Measurements from ENCODE around the gene DDB1. TPM values are rescaled to one million over a fixed set of nuclear protein-coding genes. Genes with fewer than 3 reads are reported as not detected.

Gene DDB1
- total and polyA plus RNA-seq, 9 of the 15 experiments (the other 6 are each of a cell fraction or from before 2014, with no cell fraction given): 172 to 361 (median 266) TPM

DNA sequence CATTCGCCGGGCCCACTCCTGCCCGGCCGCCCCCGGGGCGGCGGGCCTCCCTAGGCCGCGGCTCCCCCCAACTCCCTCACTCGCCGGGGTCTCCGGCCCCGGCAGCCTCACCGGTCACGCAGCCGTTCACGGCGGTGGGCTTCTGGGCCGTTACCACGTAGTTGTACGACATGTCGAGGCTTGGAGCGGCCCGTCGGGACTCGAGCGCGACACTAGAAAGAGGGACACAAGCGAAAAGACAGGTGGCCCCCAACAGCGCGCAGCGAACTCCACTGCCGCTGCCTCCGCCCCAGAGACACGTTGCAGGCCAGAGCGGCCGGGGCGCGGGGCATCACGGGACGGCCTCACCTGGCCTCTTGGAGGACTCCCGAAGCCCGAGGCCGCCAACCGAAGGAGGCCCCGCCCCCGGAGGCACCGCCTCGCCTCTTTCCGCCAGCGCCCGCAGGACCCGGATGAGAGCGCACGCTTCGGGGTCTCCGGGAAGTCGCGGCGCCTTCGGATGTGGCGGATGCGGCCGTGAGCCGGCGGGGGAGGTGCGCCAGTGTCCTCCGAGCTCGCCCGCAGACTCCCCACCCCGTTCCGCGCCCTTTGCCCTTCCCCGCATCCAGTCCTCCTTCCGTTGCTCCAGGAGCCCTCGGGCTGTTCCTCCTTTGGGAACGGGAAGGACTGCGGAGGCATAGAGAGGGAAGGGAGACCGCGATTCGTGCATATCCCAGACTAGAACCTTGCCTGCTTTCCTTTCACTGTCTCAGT, at the start of gene DDB1, which contains the start of gene TKFC (continued):
- TF ChIP-seq, protein P1, sequence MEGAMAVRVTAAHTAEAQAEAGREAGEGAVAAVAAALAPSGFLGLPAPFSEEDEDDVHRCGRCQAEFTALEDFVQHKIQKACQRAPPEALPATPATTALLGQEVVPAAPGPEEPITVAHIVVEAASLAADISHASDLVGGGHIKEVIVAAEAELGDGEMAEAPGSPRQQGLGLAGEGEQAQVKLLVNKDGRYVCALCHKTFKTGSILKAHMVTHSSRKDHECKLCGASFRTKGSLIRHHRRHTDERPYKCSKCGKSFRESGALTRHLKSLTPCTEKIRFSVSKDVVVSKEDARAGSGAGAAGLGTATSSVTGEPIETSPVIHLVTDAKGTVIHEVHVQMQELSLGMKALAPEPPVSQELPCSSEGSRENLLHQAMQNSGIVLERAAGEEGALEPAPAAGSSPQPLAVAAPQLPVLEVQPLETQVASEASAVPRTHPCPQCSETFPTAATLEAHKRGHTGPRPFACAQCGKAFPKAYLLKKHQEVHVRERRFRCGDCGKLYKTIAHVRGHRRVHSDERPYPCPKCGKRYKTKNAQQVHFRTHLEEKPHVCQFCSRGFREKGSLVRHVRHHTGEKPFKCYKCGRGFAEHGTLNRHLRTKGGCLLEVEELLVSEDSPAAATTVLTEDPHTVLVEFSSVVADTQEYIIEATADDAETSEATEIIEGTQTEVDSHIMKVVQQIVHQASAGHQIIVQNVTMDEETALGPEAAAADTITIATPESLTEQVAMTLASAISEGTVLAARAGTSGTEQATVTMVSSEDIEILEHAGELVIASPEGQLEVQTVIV (CRISPR knock-in tag; IDR thresholded peaks at IDR 0.05; ENCODE audit: borderline replicate concordance): no peak
- TF ChIP-seq RB1 (IDR thresholded peaks at IDR 0.05; ENCODE audit: low read depth) (peak; percentile 76), PPARD (CRISPR knock-in tag; IDR thresholded peaks at IDR 0.05) (no peak), PCBP1 (IDR thresholded peaks at IDR 0.05; ENCODE audit: low read depth, low read length, poor library complexity, severe bottlenecking) (peak; percentile 40), ZNF695 (CRISPR knock-in tag; IDR thresholded peaks at IDR 0.05) (no peak), SNIP1 (IDR thresholded peaks at IDR 0.05; ENCODE audit: low read depth) (peak; percentile 89), HNRNPLL (IDR thresholded peaks at IDR 0.05; ENCODE audit: low read depth, low read length, poor library complexity, severe bottlenecking) (peak; percentile 74), MTF1 (CRISPR knock-in tag; IDR thresholded peaks at IDR 0.05; ENCODE audit: borderline replicate concordance) (no peak), ZBTB17 (CRISPR knock-in tag; IDR thresholded peaks at IDR 0.05) (peak; percentile 28; the same call in 1 of the 2 replicates), EHMT2 (IDR thresholded peaks at IDR 0.05) (no peak), ZNF263 (CRISPR knock-in tag; IDR thresholded peaks at IDR 0.05; ENCODE audit: borderline replicate concordance) (peak; percentile 55; the same call in 1 of the 2 replicates), L3MBTL2 (IDR thresholded peaks at IDR 0.05) (peak; percentile 64), CCNT2 (IDR thresholded peaks at IDR 0.05; ENCODE audit: borderline replicate concordance, extremely low read depth, insufficient read length, low read depth, low read length) (peak; percentile 92), ZNF197 (CRISPR knock-in tag; IDR thresholded peaks at IDR 0.05; ENCODE audit: low read depth) (no peak), KAT7 (CRISPR knock-in tag; IDR thresholded peaks at IDR 0.05; ENCODE audit: borderline replicate concordance) (peak; percentile 89; the same call in 1 of the 2 replicates), FOXP1 (CRISPR knock-in tag; IDR thresholded peaks at IDR 0.05) (peak; percentile 70; the same call in 1 of the 2 replicates)
- TF ChIP-seq, protein P2, sequence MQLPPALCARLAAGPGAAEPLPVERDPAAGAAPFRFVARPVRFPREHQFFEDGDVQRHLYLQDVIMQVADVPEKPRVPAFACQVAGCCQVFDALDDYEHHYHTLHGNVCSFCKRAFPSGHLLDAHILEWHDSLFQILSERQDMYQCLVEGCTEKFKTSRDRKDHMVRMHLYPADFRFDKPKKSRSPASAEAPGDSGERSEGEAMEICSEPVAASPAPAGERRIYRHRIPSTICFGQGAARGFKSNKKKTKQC (CRISPR knock-in tag; IDR thresholded peaks at IDR 0.05): peak; percentile 54; the same call in 1 of the 2 replicates
- TF ChIP-seq, protein P3, sequence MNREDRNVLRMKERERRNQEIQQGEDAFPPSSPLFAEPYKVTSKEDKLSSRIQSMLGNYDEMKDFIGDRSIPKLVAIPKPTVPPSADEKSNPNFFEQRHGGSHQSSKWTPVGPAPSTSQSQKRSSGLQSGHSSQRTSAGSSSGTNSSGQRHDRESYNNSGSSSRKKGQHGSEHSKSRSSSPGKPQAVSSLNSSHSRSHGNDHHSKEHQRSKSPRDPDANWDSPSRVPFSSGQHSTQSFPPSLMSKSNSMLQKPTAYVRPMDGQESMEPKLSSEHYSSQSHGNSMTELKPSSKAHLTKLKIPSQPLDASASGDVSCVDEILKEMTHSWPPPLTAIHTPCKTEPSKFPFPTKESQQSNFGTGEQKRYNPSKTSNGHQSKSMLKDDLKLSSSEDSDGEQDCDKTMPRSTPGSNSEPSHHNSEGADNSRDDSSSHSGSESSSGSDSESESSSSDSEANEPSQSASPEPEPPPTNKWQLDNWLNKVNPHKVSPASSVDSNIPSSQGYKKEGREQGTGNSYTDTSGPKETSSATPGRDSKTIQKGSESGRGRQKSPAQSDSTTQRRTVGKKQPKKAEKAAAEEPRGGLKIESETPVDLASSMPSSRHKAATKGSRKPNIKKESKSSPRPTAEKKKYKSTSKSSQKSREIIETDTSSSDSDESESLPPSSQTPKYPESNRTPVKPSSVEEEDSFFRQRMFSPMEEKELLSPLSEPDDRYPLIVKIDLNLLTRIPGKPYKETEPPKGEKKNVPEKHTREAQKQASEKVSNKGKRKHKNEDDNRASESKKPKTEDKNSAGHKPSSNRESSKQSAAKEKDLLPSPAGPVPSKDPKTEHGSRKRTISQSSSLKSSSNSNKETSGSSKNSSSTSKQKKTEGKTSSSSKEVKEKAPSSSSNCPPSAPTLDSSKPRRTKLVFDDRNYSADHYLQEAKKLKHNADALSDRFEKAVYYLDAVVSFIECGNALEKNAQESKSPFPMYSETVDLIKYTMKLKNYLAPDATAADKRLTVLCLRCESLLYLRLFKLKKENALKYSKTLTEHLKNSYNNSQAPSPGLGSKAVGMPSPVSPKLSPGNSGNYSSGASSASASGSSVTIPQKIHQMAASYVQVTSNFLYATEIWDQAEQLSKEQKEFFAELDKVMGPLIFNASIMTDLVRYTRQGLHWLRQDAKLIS (CRISPR knock-in tag; IDR thresholded peaks at IDR 0.05): peak; percentile 91
- TF ChIP-seq, protein P4, sequence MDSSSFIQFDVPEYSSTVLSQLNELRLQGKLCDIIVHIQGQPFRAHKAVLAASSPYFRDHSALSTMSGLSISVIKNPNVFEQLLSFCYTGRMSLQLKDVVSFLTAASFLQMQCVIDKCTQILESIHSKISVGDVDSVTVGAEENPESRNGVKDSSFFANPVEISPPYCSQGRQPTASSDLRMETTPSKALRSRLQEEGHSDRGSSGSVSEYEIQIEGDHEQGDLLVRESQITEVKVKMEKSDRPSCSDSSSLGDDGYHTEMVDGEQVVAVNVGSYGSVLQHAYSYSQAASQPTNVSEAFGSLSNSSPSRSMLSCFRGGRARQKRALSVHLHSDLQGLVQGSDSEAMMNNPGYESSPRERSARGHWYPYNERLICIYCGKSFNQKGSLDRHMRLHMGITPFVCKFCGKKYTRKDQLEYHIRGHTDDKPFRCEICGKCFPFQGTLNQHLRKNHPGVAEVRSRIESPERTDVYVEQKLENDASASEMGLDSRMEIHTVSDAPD (CRISPR knock-in tag; IDR thresholded peaks at IDR 0.05): no peak
